WTC11 (cell line): ENCODE measurements around the gene ERC2. TPM values are rescaled to one million over a fixed set of nuclear protein-coding genes. Genes with fewer than 3 reads are reported as not detected.

Source experiments
- ATAC-seq: fragments of 200-7000 bp; cut with Tn5 transposase; 2 replicates; pipeline ENCODE4 v1.10.0; 2021; ENCODE audit warnings: mild to moderate bottlenecking, moderate library complexity
- CTCF ChIA-PET: fragments of 300-600 bp; sonication (Branson Sonifier 250); formaldehyde crosslinking; loops from one replicate; lab custom pipeline; 2021; ENCODE audit warnings: antibody characterized with exemption; lab: Charles Lee
- POLR2A ChIA-PET: fragments of 350-600 bp; sonication (Branson Sonifier 250); formaldehyde crosslinking; loops from one replicate; lab custom pipeline; 2021; ENCODE audit warnings: antibody characterized with exemption; lab: Charles Lee
- DNase-seq: peaks from one replicate; pipeline ENCODE4 v3.0.0; 2021; ENCODE audit warnings: low spot score
- H3K27ac Mint-ChIP-seq: 2 replicates; pipeline ENCODE4 v1.8.0; 2021; ENCODE audit warnings: mixed read lengths
- H3K27me3 Mint-ChIP-seq: 2 replicates; pipeline ENCODE4 v1.8.0; 2021; ENCODE audit warnings: low read depth, mild to moderate bottlenecking, moderate library complexity, mixed read lengths
- H3K36me3 Mint-ChIP-seq: 2 replicates; pipeline ENCODE4 v1.8.0; 2021; ENCODE audit warnings: mixed read lengths
- H3K4me1 Mint-ChIP-seq: 2 replicates; pipeline ENCODE4 v1.8.0; 2022; ENCODE audit warnings: mixed read lengths
- H3K4me3 Mint-ChIP-seq: 2 replicates; pipeline ENCODE4 v1.8.0; 2021; ENCODE audit warnings: mild to moderate bottlenecking, moderate library complexity, mixed read lengths
- H3K9me3 Mint-ChIP-seq: 2 replicates; pipeline ENCODE4 v1.8.0; 2021; ENCODE audit warnings: mixed read lengths
- CREB1 ChIP-seq: sonication (generic); formaldehyde crosslinking; IDR thresholded peaks from 2 replicates; pipeline ENCODE4 v1.8.0; 2023; ENCODE audit warnings: mild to moderate bottlenecking, missing genetic modification reagents
- EMX1 ChIP-seq: fragments of 250-450 bp; sonication (Bioruptor Pico); IDR thresholded peaks from 2 replicates; pipeline ENCODE4 v1.8.0; 2021; ENCODE audit warnings: mild to moderate bottlenecking
- ESRRA ChIP-seq: sonication (generic); formaldehyde crosslinking; IDR thresholded peaks from 2 replicates; pipeline ENCODE4 v1.8.1; 2022; ENCODE audit warnings: mild to moderate bottlenecking, missing genetic modification reagents, borderline replicate concordance
- GTF2I ChIP-seq: fragments of 250-450 bp; sonication (Bioruptor Pico); conservative IDR thresholded peaks from 2 replicates; pipeline ENCODE4 v1.4.0; 2021; ENCODE audit warnings: mild to moderate bottlenecking
- MXD4 ChIP-seq: fragments of 250-450 bp; sonication (Bioruptor Pico); IDR thresholded peaks from 2 replicates; pipeline ENCODE4 v1.8.0; 2021; ENCODE audit warnings: mild to moderate bottlenecking, moderate library complexity, borderline replicate concordance
- NR2C2 ChIP-seq: sonication (generic); formaldehyde crosslinking; IDR thresholded peaks from 2 replicates; pipeline ENCODE4 v1.8.0; 2022; ENCODE audit warnings: mild to moderate bottlenecking, missing genetic modification reagents
- SMAD3 ChIP-seq: sonication (generic); formaldehyde crosslinking; IDR thresholded peaks from 2 replicates; pipeline ENCODE4 v1.8.0; 2022; ENCODE audit warnings: missing genetic modification reagents, mild to moderate bottlenecking, borderline replicate concordance
- SOX15 ChIP-seq: fragments of 250-450 bp; sonication (Bioruptor Pico); IDR thresholded peaks from 2 replicates; pipeline ENCODE4 v1.9.0; 2021; ENCODE audit warnings: mild to moderate bottlenecking
- TCF7 ChIP-seq: sonication (generic); formaldehyde crosslinking; IDR thresholded peaks from 2 replicates; pipeline ENCODE4 v1.8.0; 2022; ENCODE audit warnings: mild to moderate bottlenecking, low read depth, missing genetic modification reagents, moderate library complexity
- TEAD1 ChIP-seq: sonication (generic); formaldehyde crosslinking; IDR thresholded peaks from 2 replicates; pipeline ENCODE4 v1.8.0; 2022; ENCODE audit warnings: mild to moderate bottlenecking, missing genetic modification reagents
- TEAD4 ChIP-seq: sonication (generic); formaldehyde crosslinking; IDR thresholded peaks from 2 replicates; pipeline ENCODE4 v1.8.0; 2022; ENCODE audit warnings: mild to moderate bottlenecking, missing genetic modification reagents
- ZNF423 ChIP-seq: fragments of 250-450 bp; sonication (Bioruptor Pico); IDR thresholded peaks from 2 replicates; pipeline ENCODE4 v2.1.2; 2022; ENCODE audit warnings: mild to moderate bottlenecking, moderate library complexity
- total RNA-seq: library from RNA; stranded (reverse); gene quantifications from 3 replicates; pipeline ENCODE4 v1.2.3, GENCODE V29; 2021
- TF ChIP-seq, protein P1 (sequence below): sonication (generic); formaldehyde crosslinking; IDR thresholded peaks from 2 replicates; pipeline ENCODE4 v1.8.1; 2023; ENCODE audit warnings: mild to moderate bottlenecking, missing genetic modification reagents
- TF ChIP-seq, protein P2 (sequence below): fragments of 250-450 bp; sonication (Bioruptor Pico); IDR thresholded peaks from 2 replicates; pipeline ENCODE4 v1.9.0; 2021; ENCODE audit warnings: moderate library complexity, mild to moderate bottlenecking, inconsistent platforms, borderline replicate concordance
- TF ChIP-seq, protein P3 (sequence below): sonication (generic); formaldehyde crosslinking; conservative IDR thresholded peaks from 2 replicates; pipeline ENCODE4 v1.8.1; 2022; ENCODE audit warnings: mild to moderate bottlenecking, missing genetic modification reagents
- TF ChIP-seq, protein P4 (sequence below): sonication (generic); formaldehyde crosslinking; IDR thresholded peaks from 2 replicates; pipeline ENCODE4 v1.8.0; 2022; ENCODE audit warnings: missing genetic modification reagents
- TF ChIP-seq, protein P5 (sequence below): sonication (generic); formaldehyde crosslinking; IDR thresholded peaks from 2 replicates; pipeline ENCODE4 v1.8.0; 2022; ENCODE audit warnings: mild to moderate bottlenecking, missing genetic modification reagents
- TF ChIP-seq, protein P6 (sequence below): sonication (generic); formaldehyde crosslinking; IDR thresholded peaks from 2 replicates; pipeline ENCODE4 v1.8.1; 2022; ENCODE audit warnings: low read depth, mild to moderate bottlenecking, moderate library complexity, missing genetic modification reagents, borderline replicate concordance
- TF ChIP-seq, protein P7 (sequence below): sonication (generic); formaldehyde crosslinking; IDR thresholded peaks from 2 replicates; pipeline ENCODE4 v1.8.1; 2022; ENCODE audit warnings: missing genetic modification reagents, borderline replicate concordance
- TF ChIP-seq, protein P8 (sequence below): sonication (generic); formaldehyde crosslinking; IDR thresholded peaks from 2 replicates; pipeline ENCODE4 v1.8.0; 2022; ENCODE audit warnings: mild to moderate bottlenecking, missing genetic modification reagents
- TF ChIP-seq, protein P9 (sequence below): sonication (generic); formaldehyde crosslinking; IDR thresholded peaks from 2 replicates; pipeline ENCODE4 v1.8.1; 2023; ENCODE audit warnings: mild to moderate bottlenecking, missing genetic modification reagents, moderate library complexity

Gene ERC2
- total RNA-seq, 1 experiment from 2014 or later, result 23.5 TPM

DNA sequence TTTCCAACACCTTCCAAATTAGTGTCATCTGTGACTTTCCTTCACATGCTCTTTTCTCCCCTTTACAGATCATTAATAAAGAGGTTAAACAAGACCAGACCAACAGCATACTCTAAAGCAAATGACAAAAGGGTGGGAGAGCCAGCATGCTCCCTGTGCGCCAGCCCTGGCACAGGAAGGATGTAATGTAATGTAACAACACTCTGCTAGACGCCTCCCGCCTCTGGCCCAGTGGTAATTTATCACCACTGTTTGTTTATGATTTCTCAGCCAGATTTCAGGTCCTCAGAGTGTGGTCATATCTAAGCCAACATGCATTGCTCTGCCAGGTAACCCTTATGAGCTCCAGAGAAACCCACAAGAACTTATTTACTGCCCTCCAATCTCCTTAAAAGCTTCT lies 791.6 kb downstream of the ERC2 start:
- H3K36me3 Mint-ChIP-seq, result no peaks in the 10 kb centered on the region
- ATAC-seq, result no peak
- ChIA-PET POLR2A (no interaction called here), CTCF (no interaction called here)
- no peak for DNase-seq
- no peak overlapping the region for H3K4me3 Mint-ChIP-seq
- TF ChIP-seq, protein P1, sequence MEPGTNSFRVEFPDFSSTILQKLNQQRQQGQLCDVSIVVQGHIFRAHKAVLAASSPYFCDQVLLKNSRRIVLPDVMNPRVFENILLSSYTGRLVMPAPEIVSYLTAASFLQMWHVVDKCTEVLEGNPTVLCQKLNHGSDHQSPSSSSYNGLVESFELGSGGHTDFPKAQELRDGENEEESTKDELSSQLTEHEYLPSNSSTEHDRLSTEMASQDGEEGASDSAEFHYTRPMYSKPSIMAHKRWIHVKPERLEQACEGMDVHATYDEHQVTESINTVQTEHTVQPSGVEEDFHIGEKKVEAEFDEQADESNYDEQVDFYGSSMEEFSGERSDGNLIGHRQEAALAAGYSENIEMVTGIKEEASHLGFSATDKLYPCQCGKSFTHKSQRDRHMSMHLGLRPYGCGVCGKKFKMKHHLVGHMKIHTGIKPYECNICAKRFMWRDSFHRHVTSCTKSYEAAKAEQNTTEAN (CRISPR knock-in tag), result no peak
- TF ChIP-seq, protein P2, sequence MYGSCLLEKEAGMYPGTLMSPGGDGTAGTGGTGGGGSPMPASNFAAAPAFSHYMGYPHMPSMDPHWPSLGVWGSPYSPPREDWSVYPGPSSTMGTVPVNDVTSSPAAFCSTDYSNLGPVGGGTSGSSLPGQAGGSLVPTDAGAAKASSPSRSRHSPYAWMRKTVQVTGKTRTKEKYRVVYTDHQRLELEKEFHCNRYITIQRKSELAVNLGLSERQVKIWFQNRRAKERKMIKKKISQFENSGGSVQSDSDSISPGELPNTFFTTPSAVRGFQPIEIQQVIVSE (CRISPR knock-in tag), result no peak
- TF ChIP-seq TEAD4, result no peak
- no peak for TF ChIP-seq GTF2I (CRISPR knock-in tag)
- TF ChIP-seq, protein P3, sequence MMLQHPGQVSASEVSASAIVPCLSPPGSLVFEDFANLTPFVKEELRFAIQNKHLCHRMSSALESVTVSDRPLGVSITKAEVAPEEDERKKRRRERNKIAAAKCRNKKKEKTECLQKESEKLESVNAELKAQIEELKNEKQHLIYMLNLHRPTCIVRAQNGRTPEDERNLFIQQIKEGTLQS, result no peak
- no peak for TF ChIP-seq NR2C2 (CRISPR knock-in tag)
- TF ChIP-seq, protein P4, sequence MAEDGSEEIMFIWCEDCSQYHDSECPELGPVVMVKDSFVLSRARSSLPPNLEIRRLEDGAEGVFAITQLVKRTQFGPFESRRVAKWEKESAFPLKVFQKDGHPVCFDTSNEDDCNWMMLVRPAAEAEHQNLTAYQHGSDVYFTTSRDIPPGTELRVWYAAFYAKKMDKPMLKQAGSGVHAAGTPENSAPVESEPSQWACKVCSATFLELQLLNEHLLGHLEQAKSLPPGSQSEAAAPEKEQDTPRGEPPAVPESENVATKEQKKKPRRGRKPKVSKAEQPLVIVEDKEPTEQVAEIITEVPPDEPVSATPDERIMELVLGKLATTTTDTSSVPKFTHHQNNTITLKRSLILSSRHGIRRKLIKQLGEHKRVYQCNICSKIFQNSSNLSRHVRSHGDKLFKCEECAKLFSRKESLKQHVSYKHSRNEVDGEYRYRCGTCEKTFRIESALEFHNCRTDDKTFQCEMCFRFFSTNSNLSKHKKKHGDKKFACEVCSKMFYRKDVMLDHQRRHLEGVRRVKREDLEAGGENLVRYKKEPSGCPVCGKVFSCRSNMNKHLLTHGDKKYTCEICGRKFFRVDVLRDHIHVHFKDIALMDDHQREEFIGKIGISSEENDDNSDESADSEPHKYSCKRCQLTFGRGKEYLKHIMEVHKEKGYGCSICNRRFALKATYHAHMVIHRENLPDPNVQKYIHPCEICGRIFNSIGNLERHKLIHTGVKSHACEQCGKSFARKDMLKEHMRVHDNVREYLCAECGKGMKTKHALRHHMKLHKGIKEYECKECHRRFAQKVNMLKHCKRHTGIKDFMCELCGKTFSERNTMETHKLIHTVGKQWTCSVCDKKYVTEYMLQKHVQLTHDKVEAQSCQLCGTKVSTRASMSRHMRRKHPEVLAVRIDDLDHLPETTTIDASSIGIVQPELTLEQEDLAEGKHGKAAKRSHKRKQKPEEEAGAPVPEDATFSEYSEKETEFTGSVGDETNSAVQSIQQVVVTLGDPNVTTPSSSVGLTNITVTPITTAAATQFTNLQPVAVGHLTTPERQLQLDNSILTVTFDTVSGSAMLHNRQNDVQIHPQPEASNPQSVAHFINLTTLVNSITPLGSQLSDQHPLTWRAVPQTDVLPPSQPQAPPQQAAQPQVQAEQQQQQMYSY, result no peak
- TF ChIP-seq, protein P5, sequence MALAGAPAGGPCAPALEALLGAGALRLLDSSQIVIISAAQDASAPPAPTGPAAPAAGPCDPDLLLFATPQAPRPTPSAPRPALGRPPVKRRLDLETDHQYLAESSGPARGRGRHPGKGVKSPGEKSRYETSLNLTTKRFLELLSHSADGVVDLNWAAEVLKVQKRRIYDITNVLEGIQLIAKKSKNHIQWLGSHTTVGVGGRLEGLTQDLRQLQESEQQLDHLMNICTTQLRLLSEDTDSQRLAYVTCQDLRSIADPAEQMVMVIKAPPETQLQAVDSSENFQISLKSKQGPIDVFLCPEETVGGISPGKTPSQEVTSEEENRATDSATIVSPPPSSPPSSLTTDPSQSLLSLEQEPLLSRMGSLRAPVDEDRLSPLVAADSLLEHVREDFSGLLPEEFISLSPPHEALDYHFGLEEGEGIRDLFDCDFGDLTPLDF (CRISPR knock-in tag), result no peak
- TF ChIP-seq TEAD1 (CRISPR knock-in tag), result no peak
- no peak for TF ChIP-seq TCF7 (CRISPR knock-in tag)
- TF ChIP-seq, protein P6, sequence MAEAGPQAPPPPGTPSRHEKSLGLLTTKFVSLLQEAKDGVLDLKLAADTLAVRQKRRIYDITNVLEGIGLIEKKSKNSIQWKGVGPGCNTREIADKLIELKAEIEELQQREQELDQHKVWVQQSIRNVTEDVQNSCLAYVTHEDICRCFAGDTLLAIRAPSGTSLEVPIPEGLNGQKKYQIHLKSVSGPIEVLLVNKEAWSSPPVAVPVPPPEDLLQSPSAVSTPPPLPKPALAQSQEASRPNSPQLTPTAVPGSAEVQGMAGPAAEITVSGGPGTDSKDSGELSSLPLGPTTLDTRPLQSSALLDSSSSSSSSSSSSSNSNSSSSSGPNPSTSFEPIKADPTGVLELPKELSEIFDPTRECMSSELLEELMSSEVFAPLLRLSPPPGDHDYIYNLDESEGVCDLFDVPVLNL, result no peak
- TF ChIP-seq, protein P7, sequence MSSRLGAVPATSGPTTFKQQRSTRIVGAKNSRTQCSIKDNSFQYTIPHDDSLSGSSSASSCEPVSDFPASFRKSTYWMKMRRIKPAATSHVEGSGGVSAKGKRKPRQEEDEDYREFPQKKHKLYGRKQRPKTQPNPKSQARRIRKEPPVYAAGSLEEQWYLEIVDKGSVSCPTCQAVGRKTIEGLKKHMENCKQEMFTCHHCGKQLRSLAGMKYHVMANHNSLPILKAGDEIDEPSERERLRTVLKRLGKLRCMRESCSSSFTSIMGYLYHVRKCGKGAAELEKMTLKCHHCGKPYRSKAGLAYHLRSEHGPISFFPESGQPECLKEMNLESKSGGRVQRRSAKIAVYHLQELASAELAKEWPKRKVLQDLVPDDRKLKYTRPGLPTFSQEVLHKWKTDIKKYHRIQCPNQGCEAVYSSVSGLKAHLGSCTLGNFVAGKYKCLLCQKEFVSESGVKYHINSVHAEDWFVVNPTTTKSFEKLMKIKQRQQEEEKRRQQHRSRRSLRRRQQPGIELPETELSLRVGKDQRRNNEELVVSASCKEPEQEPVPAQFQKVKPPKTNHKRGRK (CRISPR knock-in tag), result no peak
- H3K9me3 Mint-ChIP-seq, result peaks cover 3% of the 10 kb centered on the region; the same call in 1 of the 2 replicates
- H3K27ac Mint-ChIP-seq, result no peak overlapping the region
- peaks cover 13% of the 10 kb centered on the region; the same call in 1 of the 2 replicates for H3K4me1 Mint-ChIP-seq
- no peaks in the 10 kb centered on the region for H3K27me3 Mint-ChIP-seq

DNA sequence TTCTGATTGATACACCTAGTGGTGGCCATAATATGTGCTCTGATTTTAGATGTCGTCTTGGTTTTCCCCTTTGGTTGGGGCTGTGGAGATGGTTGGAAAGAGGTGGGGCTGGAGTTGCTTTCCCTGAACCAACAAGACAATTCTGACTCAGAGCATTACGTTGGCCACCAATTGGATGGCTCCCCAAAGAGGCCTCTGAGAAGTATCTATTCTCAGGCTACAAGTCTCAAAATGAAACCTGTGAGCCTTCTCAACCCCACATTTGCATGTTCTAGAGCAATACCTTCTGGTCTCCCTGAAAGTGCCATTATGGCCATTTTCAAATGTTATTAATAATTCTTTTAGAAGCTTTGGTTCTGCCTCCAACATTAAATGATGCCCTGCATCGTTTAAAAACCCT lies 792.8 kb downstream of the ERC2 start:
- Mint-ChIP-seq H3K36me3 (no peaks in the 10 kb centered on the region), H3K4me3 (no peak overlapping the region), H3K27ac (no peak overlapping the region), H3K4me1 (peaks cover 12% of the 10 kb centered on the region; the same call in 1 of the 2 replicates), H3K27me3 (no peaks in the 10 kb centered on the region), H3K9me3 (peaks cover 3% of the 10 kb centered on the region; the same call in 1 of the 2 replicates)
- DNase-seq (no peak), ATAC-seq (no peak)
- TF ChIP-seq CREB1 (CRISPR knock-in tag) (no peak), SOX15 (CRISPR knock-in tag) (no peak), MXD4 (CRISPR knock-in tag) (no peak), ESRRA (no peak), ZNF423 (CRISPR knock-in tag) (no peak), SMAD3 (CRISPR knock-in tag) (no peak), EMX1 (CRISPR knock-in tag) (no peak)
- TF ChIP-seq, protein P8, sequence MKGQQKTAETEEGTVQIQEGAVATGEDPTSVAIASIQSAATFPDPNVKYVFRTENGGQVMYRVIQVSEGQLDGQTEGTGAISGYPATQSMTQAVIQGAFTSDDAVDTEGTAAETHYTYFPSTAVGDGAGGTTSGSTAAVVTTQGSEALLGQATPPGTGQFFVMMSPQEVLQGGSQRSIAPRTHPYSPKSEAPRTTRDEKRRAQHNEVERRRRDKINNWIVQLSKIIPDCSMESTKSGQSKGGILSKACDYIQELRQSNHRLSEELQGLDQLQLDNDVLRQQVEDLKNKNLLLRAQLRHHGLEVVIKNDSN (CRISPR knock-in tag), result no peak
- TF ChIP-seq, protein P9, sequence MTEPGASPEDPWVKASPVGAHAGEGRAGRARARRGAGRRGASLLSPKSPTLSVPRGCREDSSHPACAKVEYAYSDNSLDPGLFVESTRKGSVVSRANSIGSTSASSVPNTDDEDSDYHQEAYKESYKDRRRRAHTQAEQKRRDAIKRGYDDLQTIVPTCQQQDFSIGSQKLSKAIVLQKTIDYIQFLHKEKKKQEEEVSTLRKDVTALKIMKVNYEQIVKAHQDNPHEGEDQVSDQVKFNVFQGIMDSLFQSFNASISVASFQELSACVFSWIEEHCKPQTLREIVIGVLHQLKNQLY, result no peak
- TF ChIP-seq, protein P3, result no peak
- CTCF ChIA-PET, result interaction anchor here (1.7 kb wide), 1 partner anchor 191 kb away, joined by 4 read pairs; no protein-coding TSS in a partner anchor
- POLR2A ChIA-PET, result no interaction called here
